K562 (cell line): ENCODE data around the gene SSH3. TPM values are rescaled to one million over a fixed set of nuclear protein-coding genes. Genes with fewer than 3 reads are reported as not detected.

ENCODE experiments used
- CHD1 ChIP-seq: fragments of 200-600 bp; sonication (generic); IDR thresholded peaks from one replicate; pipeline ENCODE4 v1.6.1; 2012; ENCODE audit warnings: mild to moderate bottlenecking, moderate library complexity, low read length, inconsistent platforms
- DIDO1 ChIP-seq: fragments of 450-650 bp; IDR thresholded peaks from 2 replicates; pipeline ENCODE4 v1.6.1; 2016; ENCODE audit warnings: low read depth, missing biosample characterization, missing genetic modification characterization
- EP300 ChIP-seq: IDR thresholded peaks from 2 replicates; pipeline ENCODE4 v1.6.1; 2012; ENCODE audit warnings: low read length, improper control_type of control experiment
- NCOA2 ChIP-seq, 2 experiments: fragments of 450-650 bp; IDR thresholded peaks; 2 replicates each; pipeline ENCODE4 v1.6.1; 2018; ENCODE audit warnings: mild to moderate bottlenecking in 2 of 2, moderate library complexity in 1 of 2; ENCODE audit not compliant: partially characterized antibody in 2 of 2
- NEUROD1 ChIP-seq: fragments of 150-350 bp; IDR thresholded peaks from 2 replicates; pipeline ENCODE4 v1.6.1; 2014; ENCODE audit warnings: borderline replicate concordance, low read length, low read depth; ENCODE audit not compliant: partially characterized antibody
- NFE2 ChIP-seq: IDR thresholded peaks from 2 replicates; pipeline ENCODE4 v1.6.1; 2014; ENCODE audit warnings: antibody characterized with exemption, low read depth
- NFYB ChIP-seq: IDR thresholded peaks from 2 replicates; pipeline ENCODE4 v1.6.1; 2011; ENCODE audit warnings: mild to moderate bottlenecking, moderate library complexity; ENCODE audit not compliant: insufficient read length; ENCODE audit errors: extremely low read depth
- PREB ChIP-seq: sonication (generic); formaldehyde crosslinking; IDR thresholded peaks from 2 replicates; pipeline ENCODE4 v1.8.1; 2023; ENCODE audit warnings: mild to moderate bottlenecking, missing genetic modification reagents
- RNF2 ChIP-seq: sonication (generic); IDR thresholded peaks from 2 replicates; pipeline ENCODE4 v1.6.1; 2016
- SAFB ChIP-seq: fragments of 200-400 bp; formaldehyde crosslinking; IDR thresholded peaks from 2 replicates; pipeline ENCODE4 v1.6.1; 2017; ENCODE audit warnings: low read depth, low read length, borderline replicate concordance
- TCF3 ChIP-seq: sonication (generic); formaldehyde crosslinking; IDR thresholded peaks from 2 replicates; pipeline ENCODE4 v1.4.0; 2020; ENCODE audit warnings: mild to moderate bottlenecking, missing genetic modification reagents
- TCF7L2 ChIP-seq: fragments of 150-350 bp; IDR thresholded peaks from 2 replicates; pipeline ENCODE4 v1.6.1; 2016; ENCODE audit warnings: low read depth, mild to moderate bottlenecking, low read length, moderate library complexity
- ZFPM2 ChIP-seq: fragments of 250-450 bp; sonication (Bioruptor Pico); IDR thresholded peaks from 2 replicates; pipeline ENCODE4 v1.5.1; 2022; ENCODE audit warnings: mild to moderate bottlenecking
- ZNF224 ChIP-seq: sonication (generic); formaldehyde crosslinking; IDR thresholded peaks from 2 replicates; pipeline ENCODE4 v1.8.0; 2022; ENCODE audit warnings: mild to moderate bottlenecking, missing genetic modification reagents
- ZNF561 ChIP-seq: fragments of 450-650 bp; formaldehyde crosslinking; conservative IDR thresholded peaks from 2 replicates; pipeline ENCODE4 v1.4.0; 2020; ENCODE audit warnings: mild to moderate bottlenecking, moderate library complexity
- ZNF644 ChIP-seq: fragments of 200-800 bp; sonication (Bioruptor generic); IDR thresholded peaks from 2 replicates; pipeline ENCODE4 v1.6.1; 2016; ENCODE audit warnings: low read depth, missing genetic modification characterization, missing compliant biosample characterization
- polyA plus RNA-seq, 8 experiments: library from polyadenylated mRNA; depleted of rRNA in 4 of 8; stranded (reverse) in 5 of 8; unstranded in 3 of 8; fragments of >200 nt; fragmentation: Nextera tagmentation in 2 of 8; fragmentation: Illumina TruSeq in 1 of 8; extraction: Ambion mirVana in 2 of 8; extraction: Trizol in 1 of 8; gene quantifications; 2 replicates each; pipeline versions ENCODE4 v1.2.1 to v1.2.3, GENCODE V29; 2011 to 2014; ENCODE audit warnings: inconsistent platforms in 1 of 8, missing spikeins in 1 of 8
- total RNA-seq, 7 experiments: library from RNA; depleted of rRNA in 6 of 7; stranded (reverse); fragments of >200 nt in 6 of 7; fragmentation: Illumina TruSeq in 2 of 7; extraction: Trizol in 2 of 7; gene quantifications; 2 replicates each; pipeline versions ENCODE4 v1.2.1 to v1.2.3, GENCODE V29; 2011 to 2021; ENCODE audit warnings: low replicate concordance in 1 of 7
- TF ChIP-seq, protein P1 (sequence below): sonication (generic); formaldehyde crosslinking; IDR thresholded peaks from 2 replicates; pipeline ENCODE4 v1.8.1; 2023; ENCODE audit warnings: missing genetic modification reagents, mild to moderate bottlenecking, borderline replicate concordance
- TF ChIP-seq, protein P2 (sequence below): fragments of 250-450 bp; sonication (Bioruptor Pico); IDR thresholded peaks from 2 replicates; pipeline ENCODE4 v1.5.0; 2020; ENCODE audit warnings: mild to moderate bottlenecking

The SSH3 gene
- total and polyA plus RNA-seq, 9 of the 15 experiments (the other 6 are each of a cell fraction or from before 2014, with no cell fraction given): 0.07 to 1.0 (median 0.24) TPM; not detected in 3

GRCh38 chr11:67347964-67348749, 44.8 kb downstream of the SSH3 start (continued):
- TF ChIP-seq NCOA2 (IDR thresholded peaks at IDR 0.05; ENCODE audit: partially characterized antibody in 2 of 2) (no peak), ZNF224 (CRISPR knock-in tag) (no peak), TCF7L2 (no peak), ZNF561 (CRISPR knock-in tag) (no peak), ZNF644 (tag) (peak; percentile 93), NFE2 (peak; percentile 31; the same call in 1 of the 2 replicates), NFYB (no peak), ZFPM2 (CRISPR knock-in tag) (no peak), PREB (CRISPR knock-in tag) (no peak), TCF3 (CRISPR knock-in tag) (peak; percentile 95), RNF2 (peak; percentile 76), SAFB (no peak), DIDO1 (tag) (no peak), EP300 (peak; percentile 93), NEUROD1 (no peak), CHD1 (no peak)
- TF ChIP-seq, protein P1, sequence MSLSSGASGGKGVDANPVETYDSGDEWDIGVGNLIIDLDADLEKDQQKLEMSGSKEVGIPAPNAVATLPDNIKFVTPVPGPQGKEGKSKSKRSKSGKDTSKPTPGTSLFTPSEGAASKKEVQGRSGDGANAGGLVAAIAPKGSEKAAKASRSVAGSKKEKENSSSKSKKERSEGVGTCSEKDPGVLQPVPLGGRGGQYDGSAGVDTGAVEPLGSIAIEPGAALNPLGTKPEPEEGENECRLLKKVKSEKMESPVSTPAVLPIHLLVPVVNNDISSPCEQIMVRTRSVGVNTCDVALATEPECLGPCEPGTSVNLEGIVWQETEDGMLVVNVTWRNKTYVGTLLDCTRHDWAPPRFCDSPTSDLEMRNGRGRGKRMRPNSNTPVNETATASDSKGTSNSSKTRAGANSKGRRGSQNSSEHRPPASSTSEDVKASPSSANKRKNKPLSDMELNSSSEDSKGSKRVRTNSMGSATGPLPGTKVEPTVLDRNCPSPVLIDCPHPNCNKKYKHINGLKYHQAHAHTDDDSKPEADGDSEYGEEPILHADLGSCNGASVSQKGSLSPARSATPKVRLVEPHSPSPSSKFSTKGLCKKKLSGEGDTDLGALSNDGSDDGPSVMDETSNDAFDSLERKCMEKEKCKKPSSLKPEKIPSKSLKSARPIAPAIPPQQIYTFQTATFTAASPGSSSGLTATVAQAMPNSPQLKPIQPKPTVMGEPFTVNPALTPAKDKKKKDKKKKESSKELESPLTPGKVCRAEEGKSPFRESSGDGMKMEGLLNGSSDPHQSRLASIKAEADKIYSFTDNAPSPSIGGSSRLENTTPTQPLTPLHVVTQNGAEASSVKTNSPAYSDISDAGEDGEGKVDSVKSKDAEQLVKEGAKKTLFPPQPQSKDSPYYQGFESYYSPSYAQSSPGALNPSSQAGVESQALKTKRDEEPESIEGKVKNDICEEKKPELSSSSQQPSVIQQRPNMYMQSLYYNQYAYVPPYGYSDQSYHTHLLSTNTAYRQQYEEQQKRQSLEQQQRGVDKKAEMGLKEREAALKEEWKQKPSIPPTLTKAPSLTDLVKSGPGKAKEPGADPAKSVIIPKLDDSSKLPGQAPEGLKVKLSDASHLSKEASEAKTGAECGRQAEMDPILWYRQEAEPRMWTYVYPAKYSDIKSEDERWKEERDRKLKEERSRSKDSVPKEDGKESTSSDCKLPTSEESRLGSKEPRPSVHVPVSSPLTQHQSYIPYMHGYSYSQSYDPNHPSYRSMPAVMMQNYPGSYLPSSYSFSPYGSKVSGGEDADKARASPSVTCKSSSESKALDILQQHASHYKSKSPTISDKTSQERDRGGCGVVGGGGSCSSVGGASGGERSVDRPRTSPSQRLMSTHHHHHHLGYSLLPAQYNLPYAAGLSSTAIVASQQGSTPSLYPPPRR (CRISPR knock-in tag): no peak
- TF ChIP-seq, protein P2, sequence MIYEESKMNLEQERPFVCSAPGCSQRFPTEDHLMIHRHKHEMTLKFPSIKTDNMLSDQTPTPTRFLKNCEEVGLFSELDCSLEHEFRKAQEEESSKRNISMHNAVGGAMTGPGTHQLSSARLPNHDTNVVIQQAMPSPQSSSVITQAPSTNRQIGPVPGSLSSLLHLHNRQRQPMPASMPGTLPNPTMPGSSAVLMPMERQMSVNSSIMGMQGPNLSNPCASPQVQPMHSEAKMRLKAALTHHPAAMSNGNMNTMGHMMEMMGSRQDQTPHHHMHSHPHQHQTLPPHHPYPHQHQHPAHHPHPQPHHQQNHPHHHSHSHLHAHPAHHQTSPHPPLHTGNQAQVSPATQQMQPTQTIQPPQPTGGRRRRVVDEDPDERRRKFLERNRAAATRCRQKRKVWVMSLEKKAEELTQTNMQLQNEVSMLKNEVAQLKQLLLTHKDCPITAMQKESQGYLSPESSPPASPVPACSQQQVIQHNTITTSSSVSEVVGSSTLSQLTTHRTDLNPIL: no peak
